ENCODE results near the gene PTGES2. TPM values are rescaled to one million over a fixed set of nuclear protein-coding genes. Genes with fewer than 3 reads are reported as not detected.

The PTGES2 gene
- total and polyA plus RNA-seq, 4 donors, result 22.8 to 41.1 (median 31.5) TPM

GRCh38 chr9:128138001-128138400 is 10.5 kb upstream of the PTGES2 start:
- Histone ChIP-seq H3K27me3 (ENCODE audit: control insufficient read depth in 4 of 4, insufficient read depth in 4 of 4, low read length in 3 of 4) (no peaks in the 10 kb centered on the region), H3K4me3 (ENCODE audit: low read depth in 1 of 3, low read length in 3 of 3) (no peak overlapping the region), H3K27ac (ENCODE audit: low read depth in 1 of 2, low read length in 2 of 2) (no peak overlapping the region), H3K9me3 (ENCODE audit: control insufficient read depth in 4 of 4, low read length in 3 of 4) (no peaks in the 10 kb centered on the region), H3K9ac (ENCODE audit: low read depth in 1 of 2, low read length in 2 of 2) (no peak overlapping the region), H3K4me1 (ENCODE audit: control insufficient read depth in 4 of 4, insufficient read depth in 4 of 4, low read length in 3 of 4) (no peaks in the 10 kb centered on the region), H3K36me3 (ENCODE audit: control insufficient read depth in 4 of 4, insufficient read depth in 3 of 4, low read depth in 1 of 4, low read length in 3 of 4) (no peaks in the 10 kb centered on the region)
- TF ChIP-seq SP1 (IDR thresholded peaks at IDR 0.05) (no peak), MAX (IDR thresholded peaks at IDR 0.05) (no peak), RAD21 (IDR thresholded peaks at IDR 0.05) (no peak), ZBTB33 (IDR thresholded peaks at IDR 0.05) (no peak), YY1 (IDR thresholded peaks at IDR 0.05) (no peak), TAF1 (conservative IDR thresholded peaks at IDR 0.05) (no peak), FOXA1 (IDR thresholded peaks at IDR 0.05) (no peak), RXRA (IDR thresholded peaks at IDR 0.05) (no peak), GABPA (IDR thresholded peaks at IDR 0.05 in 1 of 2, conservative IDR thresholded peaks at IDR 0.05 in 1 of 2) (no peak), HNF4A (conservative IDR thresholded peaks at IDR 0.05) (no peak), ATF3 (IDR thresholded peaks at IDR 0.05) (no peak), JUND (IDR thresholded peaks at IDR 0.05) (no peak), FOXA2 (IDR thresholded peaks at IDR 0.05) (no peak)
- TF ChIP-seq, protein P1, sequence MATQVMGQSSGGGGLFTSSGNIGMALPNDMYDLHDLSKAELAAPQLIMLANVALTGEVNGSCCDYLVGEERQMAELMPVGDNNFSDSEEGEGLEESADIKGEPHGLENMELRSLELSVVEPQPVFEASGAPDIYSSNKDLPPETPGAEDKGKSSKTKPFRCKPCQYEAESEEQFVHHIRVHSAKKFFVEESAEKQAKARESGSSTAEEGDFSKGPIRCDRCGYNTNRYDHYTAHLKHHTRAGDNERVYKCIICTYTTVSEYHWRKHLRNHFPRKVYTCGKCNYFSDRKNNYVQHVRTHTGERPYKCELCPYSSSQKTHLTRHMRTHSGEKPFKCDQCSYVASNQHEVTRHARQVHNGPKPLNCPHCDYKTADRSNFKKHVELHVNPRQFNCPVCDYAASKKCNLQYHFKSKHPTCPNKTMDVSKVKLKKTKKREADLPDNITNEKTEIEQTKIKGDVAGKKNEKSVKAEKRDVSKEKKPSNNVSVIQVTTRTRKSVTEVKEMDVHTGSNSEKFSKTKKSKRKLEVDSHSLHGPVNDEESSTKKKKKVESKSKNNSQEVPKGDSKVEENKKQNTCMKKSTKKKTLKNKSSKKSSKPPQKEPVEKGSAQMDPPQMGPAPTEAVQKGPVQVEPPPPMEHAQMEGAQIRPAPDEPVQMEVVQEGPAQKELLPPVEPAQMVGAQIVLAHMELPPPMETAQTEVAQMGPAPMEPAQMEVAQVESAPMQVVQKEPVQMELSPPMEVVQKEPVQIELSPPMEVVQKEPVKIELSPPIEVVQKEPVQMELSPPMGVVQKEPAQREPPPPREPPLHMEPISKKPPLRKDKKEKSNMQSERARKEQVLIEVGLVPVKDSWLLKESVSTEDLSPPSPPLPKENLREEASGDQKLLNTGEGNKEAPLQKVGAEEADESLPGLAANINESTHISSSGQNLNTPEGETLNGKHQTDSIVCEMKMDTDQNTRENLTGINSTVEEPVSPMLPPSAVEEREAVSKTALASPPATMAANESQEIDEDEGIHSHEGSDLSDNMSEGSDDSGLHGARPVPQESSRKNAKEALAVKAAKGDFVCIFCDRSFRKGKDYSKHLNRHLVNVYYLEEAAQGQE (IDR thresholded peaks at IDR 0.05), result no peak
- WGBS, result 80% methylated on average over 3 of the region's 3 CpGs
- no peak for DNase-seq (ENCODE audit: low spot score)

DNA sequence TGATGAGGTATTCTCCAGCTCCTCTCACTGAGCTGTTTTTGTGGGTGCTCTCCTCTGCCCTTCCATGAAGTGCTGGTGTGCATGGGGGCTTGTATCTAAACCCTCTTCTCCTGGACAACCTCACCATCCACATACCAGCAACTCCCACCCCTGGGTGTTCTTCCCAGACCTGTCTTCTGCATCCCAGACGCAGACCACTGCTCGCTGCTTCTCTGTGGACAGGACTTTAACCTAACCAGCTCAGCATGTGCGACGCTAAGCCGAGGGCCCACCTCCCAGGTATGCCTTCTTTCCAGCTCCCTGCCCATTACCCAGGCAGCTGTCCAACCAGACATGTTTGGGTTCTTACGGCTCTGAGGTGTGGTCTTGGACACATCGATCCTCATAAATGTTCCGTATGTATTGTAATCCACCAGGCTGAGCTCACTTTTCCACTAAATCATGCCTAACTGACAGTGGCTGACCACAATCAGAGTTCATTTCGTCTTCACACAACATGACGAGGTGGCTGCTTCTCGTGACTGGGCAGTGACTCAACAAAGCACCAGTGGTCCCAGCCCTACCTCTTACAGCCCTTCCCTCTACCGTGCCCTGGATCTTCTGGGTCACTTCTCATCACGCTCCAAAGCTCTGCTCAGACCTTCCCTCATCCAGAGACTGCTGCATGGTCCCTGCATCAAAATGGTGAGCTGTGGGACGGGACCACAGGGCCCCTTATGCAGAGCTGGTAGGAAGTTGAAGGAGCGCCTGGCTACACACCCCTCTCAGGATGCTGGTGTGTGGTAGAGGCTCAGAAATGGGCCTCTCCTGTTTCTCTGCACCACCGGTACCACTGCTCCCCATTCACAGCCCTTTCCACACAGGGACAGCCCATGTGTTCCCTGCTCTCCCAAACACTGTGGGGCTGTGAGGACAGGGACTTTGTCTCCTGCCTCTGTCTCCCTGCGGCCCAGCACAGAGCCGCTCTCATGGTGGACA is 9.6 kb upstream of the PTGES2 start:
- H3K36me3 ChIP-seq (ENCODE audit: control insufficient read depth in 4 of 4, insufficient read depth in 3 of 4, low read depth in 1 of 4, low read length in 3 of 4), result no peaks in the 10 kb centered on the region
- no peak overlapping the region for H3K27ac ChIP-seq (ENCODE audit: low read depth in 1 of 2, low read length in 2 of 2)
- no peak for DNase-seq (ENCODE audit: low spot score)
- H3K9me3 ChIP-seq (ENCODE audit: control insufficient read depth in 4 of 4, low read length in 3 of 4), result no peaks in the 10 kb centered on the region
- H3K4me3 ChIP-seq (ENCODE audit: low read depth in 1 of 3, low read length in 3 of 3), result no peak overlapping the region
- 93% methylated on average over 18 of the region's 18 CpGs for WGBS
- H3K27me3 ChIP-seq (ENCODE audit: control insufficient read depth in 4 of 4, insufficient read depth in 4 of 4, low read length in 3 of 4), result no peaks in the 10 kb centered on the region
- no peak overlapping the region for H3K9ac ChIP-seq (ENCODE audit: low read depth in 1 of 2, low read length in 2 of 2)
- no peaks in the 10 kb centered on the region for H3K4me1 ChIP-seq (ENCODE audit: control insufficient read depth in 4 of 4, insufficient read depth in 4 of 4, low read length in 3 of 4)
- no peak for TF ChIP-seq MAX (IDR thresholded peaks at IDR 0.05)
- TF ChIP-seq JUND (IDR thresholded peaks at IDR 0.05), result no peak
- TF ChIP-seq YY1 (IDR thresholded peaks at IDR 0.05), result no peak
- no peak for TF ChIP-seq FOXA2 (IDR thresholded peaks at IDR 0.05)
- TF ChIP-seq RXRA (IDR thresholded peaks at IDR 0.05), result no peak
- no peak for TF ChIP-seq ZBTB33 (IDR thresholded peaks at IDR 0.05)
- TF ChIP-seq HNF4A (conservative IDR thresholded peaks at IDR 0.05), result no peak
- no peak for TF ChIP-seq NR2F2 (IDR thresholded peaks at IDR 0.05)
- no peak for TF ChIP-seq ATF3 (IDR thresholded peaks at IDR 0.05)
- no peak for TF ChIP-seq SP1 (IDR thresholded peaks at IDR 0.05)
- TF ChIP-seq, protein P2, sequence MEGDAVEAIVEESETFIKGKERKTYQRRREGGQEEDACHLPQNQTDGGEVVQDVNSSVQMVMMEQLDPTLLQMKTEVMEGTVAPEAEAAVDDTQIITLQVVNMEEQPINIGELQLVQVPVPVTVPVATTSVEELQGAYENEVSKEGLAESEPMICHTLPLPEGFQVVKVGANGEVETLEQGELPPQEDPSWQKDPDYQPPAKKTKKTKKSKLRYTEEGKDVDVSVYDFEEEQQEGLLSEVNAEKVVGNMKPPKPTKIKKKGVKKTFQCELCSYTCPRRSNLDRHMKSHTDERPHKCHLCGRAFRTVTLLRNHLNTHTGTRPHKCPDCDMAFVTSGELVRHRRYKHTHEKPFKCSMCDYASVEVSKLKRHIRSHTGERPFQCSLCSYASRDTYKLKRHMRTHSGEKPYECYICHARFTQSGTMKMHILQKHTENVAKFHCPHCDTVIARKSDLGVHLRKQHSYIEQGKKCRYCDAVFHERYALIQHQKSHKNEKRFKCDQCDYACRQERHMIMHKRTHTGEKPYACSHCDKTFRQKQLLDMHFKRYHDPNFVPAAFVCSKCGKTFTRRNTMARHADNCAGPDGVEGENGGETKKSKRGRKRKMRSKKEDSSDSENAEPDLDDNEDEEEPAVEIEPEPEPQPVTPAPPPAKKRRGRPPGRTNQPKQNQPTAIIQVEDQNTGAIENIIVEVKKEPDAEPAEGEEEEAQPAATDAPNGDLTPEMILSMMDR (IDR thresholded peaks at IDR 0.05; ENCODE audit: low read depth, low read length, missing input control), result no peak
- TF ChIP-seq TAF1 (conservative IDR thresholded peaks at IDR 0.05), result no peak
